ENCODE data around the gene TMEM121.
A peak's percentile ranks its signal among the peaks of the same experiment; 100 is the strongest.

The TMEM121 gene

GRCh38 chr14:105525861-105526775 is at the start of gene TMEM121:
Gene TMEM121, plus strand, starts transcription at chr14:105526583. Its CDS starts 2,252 bp downstream, at chr14:105528835.
- peak; percentile 34 for DNase-seq

DNA sequence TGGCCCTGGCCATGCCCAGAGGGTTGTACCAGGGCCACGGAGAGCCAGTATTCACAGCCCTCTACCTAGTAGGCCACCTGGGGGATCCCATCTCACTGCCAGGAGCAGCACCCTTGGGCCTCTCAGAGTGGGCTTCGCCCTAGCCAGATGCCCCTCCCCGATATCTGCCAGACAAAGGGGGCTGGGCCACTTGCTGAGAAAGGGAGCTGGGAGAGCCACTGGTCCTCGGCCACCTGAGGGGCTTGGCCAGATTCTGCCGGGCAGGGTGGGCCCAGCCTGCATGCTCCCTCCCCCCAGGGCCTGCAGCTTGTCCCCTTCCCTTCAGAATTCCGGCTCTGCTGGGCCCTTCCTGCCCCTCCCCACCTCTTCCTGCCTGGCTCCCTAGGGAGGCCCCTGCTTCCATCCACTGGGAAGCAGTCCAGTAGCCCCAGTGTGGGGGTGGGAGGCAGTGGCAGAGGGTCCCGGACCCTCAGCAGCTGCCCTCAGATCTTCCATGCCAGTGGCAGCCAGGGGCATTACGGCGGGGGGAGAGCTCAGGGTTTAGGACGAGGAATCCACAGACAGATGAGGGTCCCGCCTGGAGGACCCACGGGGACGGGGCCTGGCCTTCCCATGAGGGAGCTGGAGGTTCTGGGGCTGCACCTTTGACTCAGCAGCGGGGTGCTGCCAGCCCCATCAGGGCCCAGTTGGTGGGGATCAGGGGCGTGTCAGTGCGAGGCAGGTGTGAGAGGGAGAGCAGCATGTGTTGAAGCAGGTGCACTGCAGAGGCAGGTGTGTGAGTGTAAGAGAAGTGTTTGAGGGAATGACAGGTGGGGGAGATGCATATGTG is 49.3 kb upstream of the TMEM121 start:
- no peak for DNase-seq

GRCh38 chr14:105477660-105478397 is 48.6 kb upstream of the TMEM121 start:
- DNase-seq: peak; percentile 37

- DNase-seq: no peak
These were observed 47.8 kb upstream of the TMEM121 start for GRCh38 chr14:105478398-105479251.

- DNase-seq: no peak
These were observed 46.8 kb upstream of the TMEM121 start for GRCh38 chr14:105479431-105480158.

- DNase-seq: no peak
These were observed 46.1 kb upstream of the TMEM121 start for GRCh38 chr14:105480199-105480746.

GRCh38 chr14:105480807-105481801 is 45.3 kb upstream of the TMEM121 start:
- DNase-seq: peak; percentile 87

- DNase-seq: peak; percentile 82
These were observed 44.4 kb upstream of the TMEM121 start for GRCh38 chr14:105481886-105482457.

GRCh38 chr14:105482486-105483110 is 43.8 kb upstream of the TMEM121 start:
- DNase-seq: no peak

GRCh38 chr14:105483300-105484068 is 42.9 kb upstream of the TMEM121 start:
- DNase-seq: no peak

DNA sequence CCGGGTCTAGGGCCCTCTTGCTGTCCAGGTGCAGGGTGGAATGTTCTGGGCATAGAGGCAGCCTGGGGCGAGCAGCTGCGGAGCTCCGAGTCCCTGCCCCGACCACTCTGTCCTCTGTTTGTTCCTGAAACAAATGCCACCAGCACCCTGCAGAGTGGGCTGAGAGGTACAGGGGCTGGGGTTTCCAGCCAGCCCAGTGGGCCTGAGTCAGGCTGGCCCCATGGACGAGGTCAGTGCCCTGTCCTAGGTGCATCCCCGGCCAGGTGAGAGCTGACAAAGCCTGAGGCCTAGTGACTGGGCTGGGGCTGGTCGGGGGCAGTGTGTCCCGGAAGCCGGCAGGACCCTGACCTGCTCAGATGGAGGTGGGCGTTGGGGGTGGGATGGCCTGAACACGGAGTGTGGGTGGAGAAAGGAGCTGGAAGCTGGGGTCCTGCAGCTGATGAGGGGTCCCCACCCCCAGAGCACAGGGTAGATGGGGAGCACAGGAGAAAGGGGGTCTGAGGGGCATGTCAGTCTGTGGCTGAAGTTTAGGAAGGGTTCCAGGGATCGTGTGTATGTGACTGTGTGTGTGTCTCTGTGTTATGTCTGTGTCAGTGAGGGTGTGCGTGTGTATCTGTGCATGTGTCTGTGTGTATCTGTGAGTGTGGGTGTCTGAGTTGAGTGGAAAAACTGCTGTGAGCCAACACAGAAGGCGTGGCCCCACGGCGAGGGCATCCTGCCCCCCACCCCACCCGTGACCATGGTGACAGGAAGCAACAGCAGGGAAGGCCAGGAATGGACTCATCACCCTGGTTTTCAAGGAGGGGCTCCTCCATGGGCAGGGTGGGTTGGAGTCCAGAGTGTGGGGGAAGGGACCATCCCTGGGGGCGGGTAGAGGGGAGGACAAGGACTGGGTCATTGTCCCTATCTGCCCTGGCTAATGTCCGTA is 42.0 kb upstream of the TMEM121 start:
- DNase-seq: peak; percentile 40

DNA sequence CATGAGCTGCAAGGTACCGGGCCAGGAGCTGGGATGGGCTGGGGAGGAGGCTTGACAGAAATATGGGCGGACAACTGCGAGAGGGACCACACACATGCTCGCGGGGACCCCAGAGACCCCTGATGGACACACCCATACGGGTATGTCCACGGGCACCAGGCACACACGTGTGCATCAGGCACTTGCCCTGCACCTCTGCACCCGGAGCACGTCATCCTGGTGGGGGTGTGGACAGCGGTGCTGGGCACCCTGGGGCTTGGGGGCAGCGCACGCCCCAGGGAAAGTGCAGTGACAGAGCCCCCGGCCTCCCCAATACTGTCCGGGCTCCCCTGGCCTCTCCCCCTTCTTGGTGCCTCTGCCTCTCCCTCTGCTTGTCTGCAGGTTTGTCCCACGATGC is 41.4 kb upstream of the TMEM121 start:
- no peak for DNase-seq

GRCh38 chr14:105485739-105486162 is 40.6 kb upstream of the TMEM121 start:
- peak; percentile 40 for DNase-seq

GRCh38 chr14:105486163-105486973 is 40.0 kb upstream of the TMEM121 start, which contains the start of gene CRIP1:
Gene CRIP1, plus strand, starts transcription at chr14:105486886. Its CDS starts 374 bp downstream, at chr14:105487260.
- no peak for DNase-seq

DNA sequence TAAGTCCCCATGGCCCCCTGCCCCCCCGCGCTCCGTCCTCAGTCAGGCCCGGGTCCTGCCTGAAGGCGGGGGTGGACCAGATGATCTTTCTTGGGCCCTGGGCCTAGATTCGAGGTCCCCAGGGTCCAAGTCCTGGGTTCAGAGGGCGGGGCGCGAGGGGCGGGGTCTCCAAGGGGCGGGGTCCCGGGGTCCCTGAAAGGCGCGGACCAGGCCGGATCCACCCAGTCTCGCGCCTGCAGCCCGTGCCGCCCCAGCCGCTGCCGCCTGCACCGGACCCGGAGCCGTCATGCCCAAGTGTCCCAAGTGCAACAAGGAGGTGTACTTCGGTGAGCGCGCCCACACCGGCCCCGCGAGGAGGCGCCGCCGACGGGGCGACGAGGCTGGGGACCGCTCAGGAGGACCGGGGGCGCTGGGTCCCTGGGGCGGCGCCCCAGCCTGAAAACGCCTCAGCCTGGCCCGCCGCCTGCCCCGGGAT is 39.4 kb upstream of the TMEM121 start:
- DNase-seq: peak; percentile 48
